ENCODE results near the gene DNAJC16. TPM values are rescaled to one million over a fixed set of nuclear protein-coding genes. Genes with fewer than 3 reads are reported as not detected.

Gene DNAJC16
- total RNA-seq, 4 donors from 2014 or later, result 17.2 to 24.8 (median 19.7) TPM

DNA sequence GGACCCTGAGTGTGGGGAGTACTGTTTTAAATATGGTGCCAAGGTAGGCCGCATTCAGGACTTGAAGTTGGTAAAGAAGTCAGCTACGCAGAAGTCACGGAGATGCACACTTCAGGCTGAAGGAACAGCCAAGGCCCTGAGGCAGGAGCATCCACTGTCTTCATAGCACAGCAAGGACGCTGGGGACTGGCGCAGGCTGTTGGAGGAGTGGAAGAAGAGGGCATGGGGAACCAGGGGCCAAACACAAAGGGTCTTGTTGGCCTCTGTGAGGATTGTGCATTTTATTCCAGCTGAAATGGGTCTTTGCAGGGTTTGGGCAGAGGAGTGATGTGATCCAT lies 16.6 kb downstream of the DNAJC16 start:
- Histone ChIP-seq H3K9me3 (no peaks in the 10 kb centered on the region), H3K27ac (no peak overlapping the region), H3K36me3 (peaks cover 90% of the 10 kb centered on the region), H3K4me1 (no peaks in the 10 kb centered on the region), H3K27me3 (no peaks in the 10 kb centered on the region), H3K4me3 (no peak overlapping the region)
- TF ChIP-seq, protein P1, sequence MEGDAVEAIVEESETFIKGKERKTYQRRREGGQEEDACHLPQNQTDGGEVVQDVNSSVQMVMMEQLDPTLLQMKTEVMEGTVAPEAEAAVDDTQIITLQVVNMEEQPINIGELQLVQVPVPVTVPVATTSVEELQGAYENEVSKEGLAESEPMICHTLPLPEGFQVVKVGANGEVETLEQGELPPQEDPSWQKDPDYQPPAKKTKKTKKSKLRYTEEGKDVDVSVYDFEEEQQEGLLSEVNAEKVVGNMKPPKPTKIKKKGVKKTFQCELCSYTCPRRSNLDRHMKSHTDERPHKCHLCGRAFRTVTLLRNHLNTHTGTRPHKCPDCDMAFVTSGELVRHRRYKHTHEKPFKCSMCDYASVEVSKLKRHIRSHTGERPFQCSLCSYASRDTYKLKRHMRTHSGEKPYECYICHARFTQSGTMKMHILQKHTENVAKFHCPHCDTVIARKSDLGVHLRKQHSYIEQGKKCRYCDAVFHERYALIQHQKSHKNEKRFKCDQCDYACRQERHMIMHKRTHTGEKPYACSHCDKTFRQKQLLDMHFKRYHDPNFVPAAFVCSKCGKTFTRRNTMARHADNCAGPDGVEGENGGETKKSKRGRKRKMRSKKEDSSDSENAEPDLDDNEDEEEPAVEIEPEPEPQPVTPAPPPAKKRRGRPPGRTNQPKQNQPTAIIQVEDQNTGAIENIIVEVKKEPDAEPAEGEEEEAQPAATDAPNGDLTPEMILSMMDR (IDR thresholded peaks at IDR 0.05), result no peak
- TF ChIP-seq EP300 (IDR thresholded peaks at IDR 0.05) (no peak), POLR2AphosphoS5 (IDR thresholded peaks at IDR 0.05) (no peak), POLR2A (IDR thresholded peaks at IDR 0.05) (no peak)
- 92% methylated on average over 5 of the region's 5 CpGs for WGBS
- DNase-seq (ENCODE audit: low spot score in 2 of 2), result no peak

DNA sequence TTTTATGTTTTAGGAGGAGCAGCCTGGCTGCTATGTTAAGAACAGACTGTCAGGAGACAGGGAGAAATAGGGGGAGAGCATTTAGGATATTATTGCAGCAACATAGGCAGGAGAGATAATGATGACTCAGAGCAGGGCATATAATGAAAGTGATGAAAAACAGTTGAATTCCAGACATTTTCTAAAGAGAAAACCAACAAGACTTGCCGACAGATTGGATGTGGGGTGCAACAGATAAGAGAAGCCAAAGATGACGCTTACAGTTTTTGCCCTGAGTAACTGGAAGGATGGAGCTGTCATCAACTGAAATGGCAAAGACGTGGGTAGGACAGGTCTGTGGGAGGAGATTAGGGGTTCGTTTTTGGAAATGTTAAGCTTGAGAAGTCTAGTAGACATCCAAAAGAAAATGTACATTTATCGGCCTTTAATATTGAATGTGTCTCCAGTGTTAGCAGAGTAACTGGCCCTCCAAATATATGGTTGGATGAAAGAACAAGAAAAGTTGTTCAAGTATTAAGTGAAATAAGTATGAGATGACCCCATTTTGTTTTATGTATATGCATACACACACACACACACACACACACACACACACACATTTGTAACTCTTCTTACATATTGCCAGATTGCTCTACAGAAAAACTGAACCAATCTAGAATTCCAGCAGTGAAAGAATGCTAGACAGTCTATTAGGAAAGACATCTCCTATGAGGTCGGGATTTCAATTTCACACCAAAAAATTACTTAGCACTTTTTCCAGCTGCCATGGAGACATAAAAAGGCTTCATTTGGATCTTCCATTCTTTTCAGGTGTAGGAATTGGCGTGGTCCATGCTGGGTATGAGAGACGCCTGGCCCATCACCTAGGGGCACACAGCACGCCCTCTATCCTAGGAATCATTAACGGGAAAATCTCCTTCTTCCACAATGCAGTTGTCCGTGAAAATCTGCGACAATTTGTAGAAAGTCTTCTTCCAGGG lies 17.2 kb downstream of the DNAJC16 start:
- 92% methylated on average over 12 of the region's 12 CpGs for WGBS
- no peaks in the 10 kb centered on the region for H3K9me3 ChIP-seq
- no peaks in the 10 kb centered on the region for H3K4me1 ChIP-seq
- H3K36me3 ChIP-seq, result peaks cover 89% of the 10 kb centered on the region
- no peaks in the 10 kb centered on the region for H3K27me3 ChIP-seq
- no peak overlapping the region for H3K4me3 ChIP-seq
- TF ChIP-seq EP300 (IDR thresholded peaks at IDR 0.05) (no peak), POLR2A (IDR thresholded peaks at IDR 0.05) (no peak), POLR2AphosphoS5 (IDR thresholded peaks at IDR 0.05) (no peak)
- TF ChIP-seq, protein P1 (IDR thresholded peaks at IDR 0.05), result no peak
- no peak overlapping the region for H3K27ac ChIP-seq
- no peak for DNase-seq (ENCODE audit: low spot score in 2 of 2)

DNA sequence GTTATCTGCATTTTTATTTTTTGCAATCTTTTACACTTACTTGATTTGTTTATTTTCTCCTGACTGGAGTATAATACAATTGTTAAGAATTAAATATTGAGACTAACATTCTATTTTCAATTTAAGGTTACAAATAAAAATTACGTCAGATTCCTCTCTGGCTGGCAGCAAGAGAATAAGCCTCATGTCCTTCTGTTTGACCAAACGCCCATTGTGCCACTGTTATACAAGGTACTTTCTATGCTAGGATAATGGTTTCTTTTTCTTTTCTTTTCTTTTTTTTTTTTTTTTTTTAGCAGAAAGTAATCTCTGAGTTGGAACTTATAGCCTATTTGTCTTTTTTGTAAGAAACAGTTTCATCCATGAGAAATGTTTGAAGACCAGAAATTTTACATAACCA lies 20.0 kb downstream of the DNAJC16 start:
- peaks cover 85% of the 10 kb centered on the region for H3K36me3 ChIP-seq
- WGBS, result 85% methylated on average over 2 of the region's 2 CpGs
- no peaks in the 10 kb centered on the region for H3K9me3 ChIP-seq
- no peak for DNase-seq (ENCODE audit: low spot score in 2 of 2)
- H3K4me3 ChIP-seq, result no peak overlapping the region
- TF ChIP-seq POLR2A (IDR thresholded peaks at IDR 0.05), result no peak
- TF ChIP-seq POLR2AphosphoS5 (IDR thresholded peaks at IDR 0.05), result no peak
- TF ChIP-seq, protein P1 (IDR thresholded peaks at IDR 0.05), result no peak
- no peak for TF ChIP-seq EP300 (IDR thresholded peaks at IDR 0.05)
- no peaks in the 10 kb centered on the region for H3K27me3 ChIP-seq
- H3K4me1 ChIP-seq, result no peaks in the 10 kb centered on the region
- H3K27ac ChIP-seq, result no peak overlapping the region

DNA sequence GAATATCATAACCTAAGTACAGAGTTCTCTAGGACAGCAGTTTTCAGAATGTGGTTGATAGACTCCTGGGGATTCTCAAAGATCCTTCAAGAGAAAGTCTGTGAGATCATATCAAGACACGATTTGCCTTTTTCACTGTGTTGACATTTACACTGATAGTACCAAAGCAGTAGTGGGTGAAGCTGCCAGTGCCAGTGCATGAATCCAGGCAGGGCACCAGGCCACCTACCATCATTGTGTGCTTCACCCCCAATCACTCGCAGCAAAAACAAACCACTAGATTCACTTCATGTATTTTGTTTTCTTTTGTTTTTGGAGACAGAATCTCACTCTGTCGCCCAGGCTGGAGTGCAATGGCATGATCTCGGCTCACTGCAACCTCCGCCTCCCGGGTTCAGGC lies 23.9 kb downstream of the DNAJC16 start:
- TF ChIP-seq, protein P1 (IDR thresholded peaks at IDR 0.05), result no peak
- H3K36me3 ChIP-seq, result peaks cover 56% of the 10 kb centered on the region
- WGBS, result 75% methylated on average over 6 of the region's 6 CpGs
- no peak overlapping the region for H3K4me3 ChIP-seq
- H3K27me3 ChIP-seq, result no peaks in the 10 kb centered on the region
- DNase-seq (ENCODE audit: low spot score in 2 of 2), result no peak
- no peak overlapping the region for H3K27ac ChIP-seq
- H3K4me1 ChIP-seq, result no peaks in the 10 kb centered on the region
- H3K9me3 ChIP-seq, result no peaks in the 10 kb centered on the region

DNA sequence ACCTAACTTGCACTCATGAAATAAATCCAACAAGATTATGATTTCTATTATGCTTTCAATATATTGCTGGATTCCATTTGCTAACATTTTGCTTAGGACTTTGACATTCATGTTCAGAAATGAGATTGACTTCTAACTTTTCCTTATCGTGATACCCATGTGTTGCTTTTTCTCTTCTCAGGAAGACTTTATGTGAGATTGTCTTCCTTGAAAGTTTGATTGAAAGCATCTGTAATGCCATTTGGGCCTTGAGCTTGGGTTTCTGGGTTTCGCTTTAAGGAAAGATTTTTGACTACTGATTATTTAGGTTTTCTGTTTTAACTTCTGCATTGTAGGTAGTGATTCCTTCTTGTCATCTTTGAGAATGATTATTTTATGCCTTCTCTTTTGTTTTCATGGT lies 30.4 kb downstream of the DNAJC16 start:
- H3K36me3 ChIP-seq, result peaks cover 35% of the 10 kb centered on the region
- H3K4me1 ChIP-seq, result no peaks in the 10 kb centered on the region
- no peak overlapping the region for H3K4me3 ChIP-seq
- TF ChIP-seq POLR2AphosphoS5 (IDR thresholded peaks at IDR 0.05) (no peak), EP300 (IDR thresholded peaks at IDR 0.05) (no peak), POLR2A (IDR thresholded peaks at IDR 0.05) (no peak)
- TF ChIP-seq, protein P1 (IDR thresholded peaks at IDR 0.05), result no peak
- H3K27ac ChIP-seq, result no peak overlapping the region
- H3K9me3 ChIP-seq, result no peaks in the 10 kb centered on the region
- WGBS, result 91% methylated on average over 2 of the region's 2 CpGs
- no peak for DNase-seq (ENCODE audit: low spot score in 2 of 2)
- H3K27me3 ChIP-seq, result no peaks in the 10 kb centered on the region
